PC-3 (cell line): ENCODE measurements around the gene RBM26. TPM values are rescaled to one million over a fixed set of nuclear protein-coding genes. Genes with fewer than 3 reads are reported as not detected.

Source experiments
- ATAC-seq: fragments of 200-7000 bp; cut with Tn5 transposase; 2 replicates; pipeline ENCODE4 v1.9.1; 2020; ENCODE audit warnings: mild to moderate bottlenecking, moderate library complexity
- BruUV-seq: library from RNA; stranded (reverse); fragments of 400-500 nt; replicated peaks from 2 replicates; lab custom pipeline; 2021; lab: Mats Ljungman, UMichigan
- CTCF ChIA-PET: fragments of 300-600 bp; sonication (Branson Sonifier 250); formaldehyde crosslinking; loops from one replicate; lab custom pipeline; 2022; ENCODE audit warnings: antibody characterized with exemption; lab: Charles Lee
- POLR2A ChIA-PET: fragments of 300-600 bp; sonication (Branson Sonifier 250); formaldehyde crosslinking; loops from one replicate; lab custom pipeline; 2022; ENCODE audit warnings: antibody characterized with exemption; ENCODE audit not compliant: unreplicated experiment; lab: Charles Lee
- DNase-seq: peaks from one replicate; pipeline ENCODE4 v3.0.0-alpha.2; 2015
- H2AFZ ChIP-seq: fragments of 300-600 bp; sonication (generic); 2 replicates; pipeline ENCODE4 v1.6.0; 2016; ENCODE audit warnings: antibody characterized with exemption, low read length
- H3F3A ChIP-seq: fragments of 300-600 bp; sonication (generic); one replicate; pipeline ENCODE4 v1.6.0; 2017; ENCODE audit warnings: antibody characterized with exemption, low read length, control low read depth, mild to moderate bottlenecking; ENCODE audit not compliant: unreplicated experiment
- H3K27ac ChIP-seq: fragments of 300-600 bp; sonication (generic); 2 replicates; pipeline ENCODE4 v1.5.1; 2016; ENCODE audit warnings: mild to moderate bottlenecking, low read length
- H3K27me3 ChIP-seq: fragments of 300-600 bp; sonication (generic); 2 replicates; pipeline ENCODE4 v1.6.1; 2016; ENCODE audit warnings: low read length, mixed read lengths
- H3K36me3 ChIP-seq: fragments of 300-600 bp; sonication (generic); 2 replicates; pipeline ENCODE4 v1.6.1; 2016; ENCODE audit warnings: low read depth, mixed run types, low read length, mixed read lengths
- H3K4me1 ChIP-seq: fragments of 300-600 bp; sonication (generic); 2 replicates; pipeline ENCODE4 v1.5.1; 2016; ENCODE audit warnings: low read length; ENCODE audit not compliant: insufficient read depth
- H3K4me2 ChIP-seq: fragments of 300-600 bp; sonication (generic); 2 replicates; pipeline ENCODE4 v1.6.0; 2016; ENCODE audit warnings: low read length
- H3K4me3 ChIP-seq: fragments of 300-600 bp; sonication (generic); 2 replicates; pipeline ENCODE4 v1.5.1; 2016; ENCODE audit warnings: mild to moderate bottlenecking, low read length, mixed read lengths
- H3K79me2 ChIP-seq: fragments of 300-600 bp; sonication (generic); 2 replicates; pipeline ENCODE4 v1.6.1; 2017; ENCODE audit warnings: low read length, mixed read lengths
- H3K9ac ChIP-seq: fragments of 300-600 bp; sonication (generic); 2 replicates; pipeline ENCODE4 v1.6.0; 2016; ENCODE audit warnings: mild to moderate bottlenecking, low read length
- H3K9me2 ChIP-seq: fragments of 300-600 bp; sonication (generic); replicated peaks from 2 replicates; pipeline ENCODE4 v1.6.1; 2016; ENCODE audit warnings: mixed run types, low read length, mixed read lengths
- H3K9me3 ChIP-seq: fragments of 300-600 bp; sonication (generic); 2 replicates; pipeline ENCODE4 v1.6.1; 2016; ENCODE audit warnings: low read length, mixed read lengths
- H4K20me1 ChIP-seq: fragments of 300-600 bp; sonication (generic); 2 replicates; pipeline ENCODE4 v1.6.1; 2016; ENCODE audit warnings: low read length, mixed read lengths
- CTCF ChIP-seq: fragments of 300-600 bp; sonication (generic); conservative IDR thresholded peaks from 2 replicates; pipeline ENCODE4 v1.5.1; 2017; ENCODE audit warnings: antibody characterized with exemption, low read depth, mild to moderate bottlenecking, low read length
- EZH2 ChIP-seq: fragments of 300-600 bp; sonication (generic); IDR thresholded peaks from one replicate; pipeline ENCODE4 v1.6.1; 2017; ENCODE audit warnings: antibody characterized with exemption, mild to moderate bottlenecking, low read length; ENCODE audit not compliant: unreplicated experiment
- EZH2phosphoT487 ChIP-seq: fragments of 300-600 bp; sonication (generic); IDR thresholded peaks from 2 replicates; pipeline ENCODE4 v1.6.1; 2018; ENCODE audit warnings: mild to moderate bottlenecking, antibody characterized with exemption, low read length, borderline replicate concordance
- intact Hi-C: fragments of 100-400 bp; cut with micrococcal nuclease; formaldehyde crosslinking; loops from 2 replicates; pipeline ENCODE4 v1.9.0; 2023
- total RNA-seq: library from RNA; depleted of rRNA; stranded (reverse); fragments of >200 nt; gene quantifications from 2 replicates; pipeline ENCODE4 v1.2.3, GENCODE V29; 2014

RBM26 gene
- total RNA-seq, 1 experiment from 2014 or later: 16.1 TPM

GRCh38 chr13:79448413-79448812 is 42.4 kb upstream of the RBM26 start:
- H3K4me3 ChIP-seq: no peak overlapping the region
- no peaks in the 10 kb centered on the region for H4K20me1 ChIP-seq
- intact Hi-C loops: no loop called here
- no peaks in the 10 kb centered on the region for H3K79me2 ChIP-seq
- no peaks in the 10 kb centered on the region for H3K9me2 ChIP-seq
- no peaks in the 10 kb centered on the region for H3K36me3 ChIP-seq
- H3K4me1 ChIP-seq: peaks cover 9% of the 10 kb centered on the region
- POLR2A ChIA-PET: no interaction called here
- BruUV-seq: no TSS peak
- ATAC-seq (no peak), DNase-seq (no peak)
- TF ChIP-seq CTCF (no peak), EZH2phosphoT487 (no peak), EZH2 (no peak)
- no peaks in the 10 kb centered on the region for H3K27me3 ChIP-seq
- no peak overlapping the region for H3K27ac ChIP-seq
- no peak overlapping the region for H3K9ac ChIP-seq
- H3K9me3 ChIP-seq: no peaks in the 10 kb centered on the region
- H2AFZ ChIP-seq: no peak overlapping the region
- H3F3A ChIP-seq: no peaks in the 10 kb centered on the region
- CTCF ChIA-PET: no interaction called here
- no peak overlapping the region for H3K4me2 ChIP-seq

DNA sequence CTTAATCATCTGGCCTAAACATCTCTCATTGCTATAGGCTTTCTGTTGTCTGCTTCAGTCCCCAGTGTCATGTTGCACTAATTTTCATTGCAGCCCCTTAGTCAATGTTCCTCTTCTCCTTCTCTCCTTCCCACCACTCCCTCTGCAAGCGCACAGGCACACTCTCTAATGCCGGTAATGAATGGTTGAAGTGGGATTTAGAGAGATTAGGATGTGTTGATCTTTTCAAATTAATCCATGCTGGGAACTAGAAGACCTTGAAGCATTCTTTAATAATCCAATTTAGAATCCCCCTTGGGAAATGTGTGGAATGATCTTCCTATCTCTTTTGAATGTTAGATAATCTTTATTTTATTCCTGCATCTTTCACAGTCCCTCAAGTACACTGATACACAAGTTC is 41.7 kb upstream of the RBM26 start:
- Histone ChIP-seq H3K27ac (no peak overlapping the region), H3K79me2 (no peaks in the 10 kb centered on the region), H3K4me1 (peaks cover 9% of the 10 kb centered on the region), H3K27me3 (no peaks in the 10 kb centered on the region), H3K9ac (no peak overlapping the region), H3K4me2 (no peak overlapping the region), H3K9me3 (no peaks in the 10 kb centered on the region), H3K9me2 (no peaks in the 10 kb centered on the region), H4K20me1 (no peaks in the 10 kb centered on the region), H2AFZ (no peak overlapping the region), H3F3A (no peaks in the 10 kb centered on the region), H3K36me3 (no peaks in the 10 kb centered on the region), H3K4me3 (no peak overlapping the region)
- ATAC-seq (no peak), DNase-seq (no peak)
- ChIA-PET CTCF (no interaction called here), POLR2A (no interaction called here)
- intact Hi-C loops: no loop called here
- BruUV-seq: no TSS peak
- TF ChIP-seq EZH2 (no peak), EZH2phosphoT487 (no peak), CTCF (no peak)

- H3K27me3 ChIP-seq: no peaks in the 10 kb centered on the region
- ATAC-seq (no peak), DNase-seq (no peak)
- no peaks in the 10 kb centered on the region for H3F3A ChIP-seq
- no TSS peak for BruUV-seq
- ChIA-PET POLR2A (no interaction called here), CTCF (no interaction called here)
- intact Hi-C loops: no loop called here
- no peak overlapping the region for H3K27ac ChIP-seq
- no peak overlapping the region for H3K4me3 ChIP-seq
- H3K9me3 ChIP-seq: no peaks in the 10 kb centered on the region
- no peak overlapping the region for H3K4me2 ChIP-seq
- H3K36me3 ChIP-seq: no peaks in the 10 kb centered on the region
- no peaks in the 10 kb centered on the region for H3K9me2 ChIP-seq
- H4K20me1 ChIP-seq: no peaks in the 10 kb centered on the region
- no peaks in the 10 kb centered on the region for H3K79me2 ChIP-seq
- TF ChIP-seq EZH2phosphoT487 (no peak), CTCF (no peak), EZH2 (no peak)
- H3K9ac ChIP-seq: no peak overlapping the region
- H2AFZ ChIP-seq: no peak overlapping the region
- peaks cover 9% of the 10 kb centered on the region for H3K4me1 ChIP-seq
These were observed 41.1 kb upstream of the RBM26 start for GRCh38 chr13:79447141-79447540.
